Stimulated activated CD8-positive, alpha-beta memory T cell treated with anti-CD3 and anti-CD28 coated beads, Interleukin-4, amount 100 ng/mL, for 1 hour (primary cell): ENCODE data around the gene PRXL2B.
"Not testable (repeated sequence)": the region's sequence is repeated elsewhere in the genome, so short reads cannot be mapped to it uniquely, and the experiment has no call there.

ENCODE experiments used
- DNase-seq, 2 donors: peaks; one replicate each; pipeline ENCODE4 v3.0.0-alpha.2; 2020; ENCODE audit warnings: low read depth in 2 of 2, low spot score in 1 of 2

Gene PRXL2B

DNA sequence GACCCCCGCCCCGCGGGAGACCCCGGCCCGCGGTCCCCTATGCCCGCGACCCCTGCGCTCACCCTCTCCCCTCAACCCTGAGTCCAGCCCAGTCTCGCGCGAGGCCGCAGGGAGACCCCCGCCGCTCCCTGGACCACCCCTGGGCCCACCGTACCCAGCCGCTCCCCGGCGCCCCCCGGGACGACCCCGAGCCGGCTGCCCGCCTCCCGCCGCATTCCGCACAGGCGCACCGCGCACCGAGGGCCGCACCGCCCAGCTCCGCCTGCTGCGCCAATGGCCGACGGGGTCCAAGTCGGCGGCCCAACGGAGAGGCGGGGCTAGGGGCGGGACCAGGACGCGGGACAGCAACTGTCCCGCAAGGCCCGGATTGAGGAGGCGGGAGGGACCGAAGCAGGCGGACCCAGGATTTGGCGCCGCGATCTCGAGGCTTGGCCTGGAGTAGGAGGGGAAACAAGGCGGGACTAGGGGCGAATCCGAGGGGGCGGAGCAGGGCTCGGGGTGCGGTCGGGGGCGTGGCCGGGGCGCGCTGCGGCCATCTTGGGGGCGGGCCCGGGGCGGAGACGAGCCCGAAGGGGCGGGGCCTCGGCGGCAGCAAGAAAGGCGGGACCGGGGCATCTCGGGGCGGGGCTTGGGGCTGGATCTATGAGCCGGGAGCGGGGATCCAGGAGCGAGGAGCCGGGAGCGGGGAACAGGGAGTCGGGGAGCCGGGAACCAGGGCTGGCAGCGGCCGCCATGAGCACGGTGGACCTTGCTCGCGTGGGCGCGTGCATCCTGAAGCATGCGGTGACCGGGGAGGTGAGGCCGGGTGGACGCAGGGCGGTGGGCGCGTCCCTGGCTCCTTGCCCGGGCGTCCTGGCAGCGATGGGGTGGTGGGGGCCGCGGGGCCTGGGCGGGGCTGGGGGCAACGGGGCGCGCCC, at the start of gene PRXL2B:
Gene PRXL2B (plus strand): TSS at position 624 of the 917 bp plus-strand sequence. CDS start 109 bp downstream, at position 733.
- DNase-seq = peak; percentile 94 to 98

GRCh38 chr1:2537784-2538115, 48.8 kb upstream of the PRXL2B start:
- no peak for DNase-seq

DNA sequence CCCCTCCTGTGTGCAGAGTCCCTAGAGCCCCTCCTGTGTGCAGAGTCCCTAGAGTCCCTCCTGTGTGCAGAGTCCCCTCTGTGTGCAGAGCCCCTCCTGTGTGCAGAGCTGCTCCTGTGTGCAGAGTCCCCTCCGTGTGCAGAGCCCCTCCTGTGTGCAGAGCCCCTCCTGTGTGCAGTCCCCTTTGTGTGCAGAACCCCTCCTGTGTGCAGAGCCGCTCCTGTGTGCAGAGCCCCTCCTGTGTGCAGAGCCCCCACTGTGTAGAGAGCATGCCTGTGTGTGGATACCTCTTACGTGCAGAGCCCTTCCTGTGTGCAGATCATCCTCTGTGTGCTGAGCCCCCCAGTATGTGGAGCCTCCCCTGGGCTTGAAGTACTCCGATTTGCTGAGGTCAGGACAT, 48.2 kb upstream of the PRXL2B start:
- no peak for DNase-seq

DNA sequence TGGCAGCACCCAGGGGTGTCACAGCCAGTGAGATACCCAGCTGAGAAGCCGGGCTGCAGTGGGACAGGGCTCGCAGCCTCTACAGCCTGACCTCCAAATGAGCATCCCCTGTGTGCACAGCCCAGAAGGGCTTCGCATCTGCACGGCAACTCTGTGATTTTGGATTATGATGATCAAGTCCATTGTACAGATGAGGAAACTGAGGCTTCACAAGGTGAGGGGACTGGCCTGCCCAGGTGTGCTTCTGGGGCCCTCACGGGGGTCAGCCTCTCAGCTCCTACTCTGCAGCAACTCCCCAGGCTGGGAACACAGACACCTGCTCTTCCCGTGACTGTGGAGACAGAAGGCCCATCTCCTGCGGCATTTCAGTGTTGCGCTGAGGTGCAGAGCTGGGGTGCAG, 47.7 kb upstream of the PRXL2B start:
- no peak for DNase-seq

DNA sequence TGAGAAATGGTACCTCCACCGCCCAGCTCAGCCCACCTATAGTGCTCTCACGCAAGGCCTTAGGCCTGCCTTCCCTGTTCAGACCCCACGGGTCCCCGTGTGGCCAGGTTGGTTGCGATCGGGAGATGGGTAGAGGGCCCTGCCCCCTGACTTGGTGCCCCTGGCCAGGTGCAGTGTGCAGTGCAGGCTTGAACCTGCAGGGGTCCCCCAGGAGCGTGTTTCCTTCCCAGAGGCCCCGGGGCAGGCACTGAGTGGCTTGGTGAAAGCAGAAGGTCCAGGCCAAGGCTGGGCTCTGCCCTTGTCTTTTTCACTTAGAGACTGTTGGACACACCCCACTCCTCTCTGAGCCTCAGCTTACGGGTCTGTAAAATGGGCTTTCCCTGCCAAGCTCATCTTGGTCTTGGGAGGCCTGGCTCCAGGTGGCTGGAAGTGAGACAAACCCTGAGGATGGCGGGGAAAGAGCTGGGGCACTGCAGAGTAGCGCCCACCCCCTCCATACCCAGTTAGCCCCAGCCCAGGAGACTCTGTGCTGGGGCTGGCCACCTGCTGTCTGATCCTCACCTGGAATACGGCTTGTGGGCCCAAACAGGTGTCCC, 47.2 kb upstream of the PRXL2B start:
- no peak for DNase-seq

DNA sequence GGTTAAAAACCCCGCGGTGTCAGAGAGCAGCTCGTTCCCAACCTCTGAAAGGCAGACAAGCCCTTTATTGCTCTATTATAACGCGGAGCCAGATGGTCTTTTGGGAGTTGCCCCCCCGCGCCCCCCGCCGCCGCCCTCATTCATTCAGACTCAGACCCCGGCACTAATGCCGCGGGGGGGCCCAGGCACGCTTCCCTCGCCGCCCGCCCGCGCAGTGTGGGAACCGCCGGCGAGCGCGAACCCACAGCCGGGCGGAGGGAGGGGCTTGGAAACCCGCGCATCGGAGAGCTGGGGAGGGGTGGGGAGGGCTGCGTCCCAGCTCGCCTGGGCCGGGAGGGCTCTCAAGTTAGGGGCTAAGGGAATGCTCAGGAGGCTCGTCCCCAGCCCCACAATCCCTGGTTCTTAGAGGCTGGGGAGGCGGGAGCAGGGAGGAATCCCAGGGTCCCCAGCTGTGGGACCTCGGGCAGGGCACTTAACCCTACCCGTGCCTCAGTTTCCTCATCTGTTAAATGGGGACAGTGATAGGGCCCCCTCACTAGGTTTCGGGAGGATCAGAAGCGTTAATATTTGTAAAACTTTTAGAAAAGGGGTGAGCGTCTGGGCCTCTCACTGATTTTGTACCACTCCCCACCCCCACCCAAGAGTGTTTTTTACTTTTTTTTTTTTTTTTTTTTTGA, 45.6 kb upstream of the PRXL2B start:
- DNase-seq = no peak

- no peak for DNase-seq
These were observed 44.8 kb upstream of the PRXL2B start for GRCh38 chr1:2541619-2542245.

DNA sequence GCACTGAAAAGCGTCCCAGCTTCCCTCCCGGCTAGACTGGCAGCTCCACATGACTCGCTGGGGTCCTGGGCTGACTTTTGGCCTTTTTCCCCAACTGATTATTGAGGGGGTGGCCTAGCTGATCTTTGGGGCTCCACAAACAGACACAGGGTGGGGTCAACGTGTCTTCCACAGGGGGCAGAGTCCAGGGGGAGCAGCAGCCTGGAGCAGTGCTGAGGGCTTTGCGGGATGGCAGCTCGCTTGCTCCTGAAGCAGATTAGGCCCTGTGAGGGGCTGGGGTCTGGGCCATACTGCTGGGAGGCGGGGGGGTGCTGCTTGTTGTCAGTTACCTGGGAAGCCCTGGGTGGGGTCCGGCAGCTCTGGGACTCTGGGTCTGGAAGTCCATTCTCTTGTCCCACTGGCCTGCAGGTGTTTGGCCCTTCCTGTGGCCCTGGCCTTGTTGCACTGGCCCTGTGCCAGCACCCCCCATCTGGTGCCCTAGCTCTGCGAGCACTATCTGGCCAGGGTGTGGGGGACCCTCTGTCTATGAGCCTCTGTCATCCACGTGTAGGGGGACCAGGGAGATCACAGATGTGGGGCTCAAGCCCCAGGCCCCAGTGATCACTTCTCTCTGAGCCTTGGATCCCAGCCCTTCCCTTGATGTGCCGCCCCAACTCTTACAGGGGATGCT, 44.2 kb upstream of the PRXL2B start:
- DNase-seq = no peak

DNA sequence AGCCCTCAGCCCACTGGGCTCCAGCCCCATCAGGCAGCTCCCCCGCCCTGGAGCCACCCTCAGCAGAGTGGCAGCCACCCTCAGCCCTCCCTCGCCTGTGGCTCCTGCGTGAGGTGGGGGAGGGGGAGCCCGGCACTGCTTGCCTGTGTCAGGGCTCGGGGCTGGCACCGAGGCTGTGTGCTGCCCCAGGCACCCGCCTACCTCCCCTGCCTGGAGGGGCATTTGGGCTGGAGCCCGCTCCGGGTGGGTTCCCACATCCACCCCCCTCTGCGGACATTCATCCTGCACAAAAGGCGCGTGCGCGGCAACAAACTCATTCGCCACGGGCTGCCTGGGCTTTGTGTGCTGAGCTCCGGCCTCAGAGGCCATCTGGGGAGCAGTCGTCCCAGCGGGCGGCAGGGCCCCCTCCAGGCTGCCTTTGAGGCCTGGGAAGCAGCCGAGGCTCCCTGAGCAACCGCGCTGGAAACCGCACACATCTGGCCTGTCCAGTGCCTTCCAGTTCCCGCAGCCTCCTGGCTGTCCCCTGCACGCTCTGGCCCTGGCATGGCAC, 43.0 kb upstream of the PRXL2B start:
- DNase-seq = peak in 1 of 2 donors; percentile 20

GRCh38 chr1:2544093-2544874, 42.3 kb upstream of the PRXL2B start:
- no peak for DNase-seq

DNA sequence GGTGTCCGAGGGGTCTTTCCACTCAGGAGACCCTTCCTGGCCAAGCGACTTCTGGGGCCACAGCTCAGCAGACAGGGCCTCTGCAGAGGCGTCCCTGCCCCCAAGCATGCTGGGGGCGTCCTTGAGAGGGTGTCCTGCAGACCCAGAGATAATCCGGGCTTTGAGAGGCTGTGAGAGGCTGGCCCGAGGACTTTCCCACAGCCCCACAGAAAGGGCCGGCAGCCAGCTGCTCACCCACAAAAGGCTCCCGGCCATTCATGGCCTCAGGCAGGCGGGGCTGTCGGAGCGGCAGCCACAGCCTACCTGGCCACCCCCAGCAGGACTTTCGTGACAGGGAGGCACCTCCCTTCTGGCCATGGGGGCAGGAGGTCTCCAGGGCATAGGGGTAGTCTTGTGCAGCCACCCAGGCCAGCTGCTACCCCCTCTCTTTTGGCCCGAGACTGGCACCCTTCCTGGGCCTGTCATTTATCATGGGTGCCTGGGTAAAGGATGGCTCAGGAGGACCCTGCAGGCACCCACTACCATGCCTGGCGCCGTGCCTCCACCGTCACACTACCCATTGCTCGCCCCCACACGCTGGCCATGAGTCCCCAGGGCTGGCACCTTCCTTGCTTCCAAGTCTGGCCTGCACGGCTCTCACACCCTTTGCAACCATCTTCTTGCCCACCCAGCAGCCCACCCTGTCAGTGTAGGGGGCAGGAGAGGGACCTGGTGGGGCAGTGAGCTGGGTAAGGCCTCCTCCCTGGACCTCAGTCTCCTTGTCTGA, 41.5 kb upstream of the PRXL2B start:
- no peak for DNase-seq

DNA sequence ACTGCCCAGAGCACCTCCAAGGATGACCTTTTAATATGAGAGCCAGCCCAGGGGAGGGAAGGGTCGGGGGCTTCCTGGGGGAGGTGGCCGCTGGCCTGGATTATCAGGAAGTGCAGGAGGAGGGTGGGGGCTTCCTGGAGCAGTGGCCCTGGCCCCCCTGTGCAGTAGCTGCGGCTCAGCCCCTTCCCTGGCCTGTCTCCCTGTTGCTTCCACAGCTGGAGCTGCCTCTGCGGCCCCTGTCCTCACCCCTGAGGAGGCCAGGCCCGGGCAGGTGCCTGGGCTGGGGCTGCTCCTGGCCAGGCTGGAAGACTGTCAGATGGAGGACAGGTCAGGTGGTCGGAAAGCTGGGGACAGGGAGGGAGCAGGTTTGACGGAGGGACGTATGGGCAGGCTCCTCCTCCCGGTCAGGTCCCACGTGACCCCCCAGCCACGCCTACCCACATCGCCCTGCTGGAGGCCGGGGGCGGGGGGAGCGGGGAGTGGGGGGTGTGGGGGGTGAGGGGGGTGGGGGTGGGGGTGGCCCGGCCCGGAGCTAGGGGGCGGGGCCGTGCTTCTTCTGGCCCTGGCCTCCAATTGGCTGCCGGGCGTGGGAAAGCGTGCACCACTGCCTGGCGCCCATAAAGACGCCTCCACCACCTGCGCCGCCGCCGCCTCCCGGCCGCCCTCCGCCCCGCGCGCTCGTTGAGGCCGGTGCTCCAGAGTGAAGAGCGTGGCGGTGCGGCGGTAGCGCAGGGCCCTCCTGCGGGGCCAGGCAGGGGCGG, 40.6 kb upstream of the PRXL2B start:
- peak; percentile 80 to 82 for DNase-seq

DNA sequence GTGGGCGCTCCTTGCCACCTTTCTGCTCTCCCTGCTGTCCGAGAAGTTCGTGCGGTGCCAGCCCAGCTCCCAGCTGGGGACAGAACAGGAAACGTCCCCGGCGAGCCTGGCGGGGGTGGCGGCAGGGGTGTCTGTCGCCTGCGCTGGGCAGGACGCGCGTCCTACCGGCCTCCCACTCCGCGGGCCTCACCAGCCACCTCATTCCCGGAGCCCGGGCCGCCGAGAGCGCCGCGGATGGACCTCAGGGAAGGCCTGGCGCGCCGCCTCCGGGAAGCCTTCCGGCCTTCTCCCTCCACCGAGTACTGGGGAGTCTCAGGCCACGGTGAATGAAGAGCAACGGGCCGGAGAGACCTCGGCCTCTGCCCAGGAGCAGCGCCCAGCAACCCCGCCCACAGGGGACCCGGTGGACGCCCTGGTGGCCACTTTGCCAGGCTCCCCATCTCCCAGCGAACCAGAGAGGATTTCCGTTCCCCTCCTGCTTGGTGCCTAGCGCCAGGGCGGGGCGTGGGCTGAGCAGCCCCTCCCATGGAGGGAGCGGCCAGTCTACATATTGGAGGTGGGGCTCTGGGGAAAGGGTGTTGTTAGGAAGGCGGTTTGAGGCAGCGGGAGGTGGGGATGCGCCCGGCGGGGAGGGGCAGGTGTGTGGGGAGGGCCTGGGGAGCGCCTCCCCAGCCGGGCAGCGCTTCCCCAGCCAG, 39.9 kb upstream of the PRXL2B start:
- peak; percentile 50 to 70 for DNase-seq

DNA sequence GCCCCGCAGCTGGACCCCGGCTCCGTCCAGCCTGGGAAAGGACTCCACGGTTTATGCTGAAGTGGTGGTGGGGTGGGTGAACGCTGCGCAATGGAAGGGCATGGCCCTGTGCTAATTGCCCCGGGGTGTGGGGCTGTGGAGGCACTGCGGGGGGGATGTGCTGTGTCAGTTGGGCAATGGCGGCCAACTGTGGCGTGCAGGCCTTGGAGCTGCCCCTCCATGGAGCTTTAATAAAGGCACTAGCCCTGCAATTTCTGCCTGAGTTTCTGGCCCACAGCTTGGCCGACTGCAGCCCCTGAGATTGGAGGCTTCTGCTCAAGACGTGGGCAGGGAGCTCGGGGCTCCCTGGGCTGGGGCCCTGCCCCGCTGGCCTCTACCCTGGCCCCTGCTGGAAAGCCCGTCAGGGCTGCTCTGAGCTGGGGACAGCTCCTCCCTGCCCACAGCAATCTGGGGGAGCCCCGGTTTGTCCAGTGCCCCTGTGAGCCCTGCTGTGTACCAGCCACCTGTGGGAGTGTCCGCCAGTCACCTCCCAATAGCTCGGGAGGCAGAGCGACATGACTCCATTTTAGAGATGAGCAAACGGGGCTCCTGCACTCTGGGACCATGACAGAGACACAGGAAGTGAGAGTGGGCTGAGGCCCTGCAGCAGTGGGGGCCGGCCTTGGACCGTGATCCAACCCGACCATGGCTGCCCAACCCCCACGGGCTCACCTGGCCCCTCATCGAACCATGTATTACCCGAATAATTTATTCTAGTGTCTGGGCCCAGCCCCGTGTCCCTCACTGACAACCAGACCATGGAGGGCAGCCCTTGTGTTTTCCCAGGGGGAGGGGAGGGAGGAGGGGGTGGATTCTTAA, 39.1 kb upstream of the PRXL2B start:
- no peak for DNase-seq

DNA sequence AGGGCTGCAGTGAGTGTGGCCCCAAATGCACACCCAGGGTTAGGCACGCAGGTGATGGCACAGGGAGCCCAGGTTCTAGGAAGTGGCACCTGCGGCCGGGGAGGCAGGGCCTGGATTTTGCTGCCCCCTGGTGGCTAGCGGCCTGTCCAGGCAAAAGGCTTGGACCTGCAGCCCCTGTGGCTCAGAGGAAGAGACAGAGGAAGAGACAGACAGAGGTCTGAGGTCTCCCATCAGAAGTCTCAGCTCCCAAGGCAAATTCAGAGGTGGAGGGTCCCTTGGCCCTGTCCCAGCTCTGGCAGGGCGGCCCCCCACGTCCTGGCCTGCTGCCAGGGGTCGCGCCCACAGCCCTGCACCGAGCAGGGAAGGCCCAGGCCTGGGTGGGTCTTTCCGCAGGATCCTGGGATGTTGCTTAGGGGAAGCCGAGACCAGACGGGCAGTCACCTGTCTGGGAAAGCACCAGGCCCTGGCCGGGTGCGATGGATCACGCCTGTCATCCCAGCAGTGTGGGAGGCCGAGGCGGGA, 38.4 kb upstream of the PRXL2B start:
- peak; percentile 60 to 76 for DNase-seq

- not testable (repeated sequence) for DNase-seq
These were observed 37.1 kb upstream of the PRXL2B start for GRCh38 chr1:2549367-2550029.
